ENCODE measurements around the gene SLX9. TPM values are rescaled to one million over a fixed set of nuclear protein-coding genes. Genes with fewer than 3 reads are reported as not detected.

The SLX9 gene
- total RNA-seq, 6 donors from 2014 or later: 5.5 to 34.6 (median 22.8) TPM

GRCh38 chr21:44919111-44919912 is 20.5 kb upstream of the SLX9 start:
- peak; percentile 61 to 87 for DNase-seq
- peak overlapping the region in 3 of 4 donors; percentile 38 to 62 (median 56) for H3K4me3 ChIP-seq
- H3K27me3 ChIP-seq: peaks cover 0 to 7% (median 0%) of the 10 kb centered on the region in 4 donors
- no peak for TF ChIP-seq CTCF (IDR thresholded peaks at IDR 0.05)
- no peak for TF ChIP-seq EP300 (IDR thresholded peaks at IDR 0.05)
- no peak for TF ChIP-seq POLR2A (IDR thresholded peaks at IDR 0.05)
- no peak for TF ChIP-seq POLR2AphosphoS5 (IDR thresholded peaks at IDR 0.05)
- H3K36me3 ChIP-seq: no peaks in the 10 kb centered on the region
- ATAC-seq (ENCODE audit: low FRiP score in 2 of 2): peak in 1 of 2 donors; percentile 20
- H3K4me1 ChIP-seq: peaks cover 3 to 40% (median 37%) of the 10 kb centered on the region in 4 donors
- H3K9me3 ChIP-seq: no peaks in the 10 kb centered on the region
- 34 to 54% methylated on average over 9 to 17 of the region's 26 CpGs for WGBS, 2 donors
- peak overlapping the region in 3 of 4 donors; percentile 62 to 87 (median 82) for H3K27ac ChIP-seq

GRCh38 chr21:44919913-44920693 is 19.7 kb upstream of the SLX9 start:
- peak overlapping the region in 3 of 4 donors; percentile 38 to 62 (median 56) for H3K4me3 ChIP-seq
- H3K36me3 ChIP-seq: no peaks in the 10 kb centered on the region
- H3K9me3 ChIP-seq: no peaks in the 10 kb centered on the region
- peak overlapping the region; percentile 62 to 87 (median 81) for H3K27ac ChIP-seq
- DNase-seq (no peak), ATAC-seq (ENCODE audit: low FRiP score in 2 of 2) (peak; percentile 26 to 30)
- H3K4me1 ChIP-seq: peaks cover 10 to 41% (median 40%) of the 10 kb centered on the region in 4 donors
- WGBS, 2 donors: 61 to 78% methylated on average over 14 to 28 of the region's 28 CpGs
- TF ChIP-seq POLR2A (IDR thresholded peaks at IDR 0.05): no peak
- TF ChIP-seq CTCF (IDR thresholded peaks at IDR 0.05): no peak
- TF ChIP-seq POLR2AphosphoS5 (IDR thresholded peaks at IDR 0.05): no peak
- peaks cover 0 to 7% (median 0%) of the 10 kb centered on the region in 4 donors for H3K27me3 ChIP-seq

GRCh38 chr21:44920694-44921604 is 18.9 kb upstream of the SLX9 start, which contains the start of gene ITGB2:
Gene ITGB2, minus strand, starts transcription at chr21:44920899. Its CDS starts 10,117 bp downstream, at chr21:44910782.
- H3K27me3 ChIP-seq: peaks cover 0 to 7% (median 0%) of the 10 kb centered on the region in 4 donors
- H3K27ac ChIP-seq: peak within 1 kb of the TSS; percentile 62 to 87 (median 81)
- no peaks in the 10 kb centered on the region for H3K9me3 ChIP-seq
- ATAC-seq (ENCODE audit: low FRiP score in 2 of 2): peak; percentile 71 to 76
- H3K4me3 ChIP-seq: peak within 1 kb of the TSS in 3 of 4 donors; percentile 38 to 62 (median 56)
- H3K36me3 ChIP-seq: no peaks in the 10 kb centered on the region
- peak in 1 of 2 donors; percentile 65 for TF ChIP-seq POLR2AphosphoS5 (IDR thresholded peaks at IDR 0.05)
- peak in 1 of 4 donors; percentile 52 for TF ChIP-seq POLR2A (IDR thresholded peaks at IDR 0.05)
- no peak for TF ChIP-seq CTCF (IDR thresholded peaks at IDR 0.05)
- peaks cover 16 to 49% (median 45%) of the 10 kb centered on the region in 4 donors for H3K4me1 ChIP-seq
- DNase-seq: peak in 1 of 2 donors; percentile 89
- WGBS, 2 donors: 52 to 64% methylated on average over 17 to 27 of the region's 29 CpGs

GRCh38 chr21:44921928-44922327 is 17.9 kb upstream of the SLX9 start:
- TF ChIP-seq POLR2AphosphoS5 (IDR thresholded peaks at IDR 0.05): no peak
- no peak for ATAC-seq (ENCODE audit: low FRiP score in 2 of 2)
- WGBS, 2 donors: 60 to 76% methylated on average over 5 of the region's 5 CpGs

More at GRCh38 chr21:44921928-44922327, 17.9 kb upstream of the SLX9 start:
- no peaks in the 10 kb centered on the region for H3K9me3 ChIP-seq
- H3K4me1 ChIP-seq: peaks cover 21 to 52% (median 48%) of the 10 kb centered on the region in 4 donors
- no peak overlapping the region for H3K4me3 ChIP-seq
- peaks cover 0 to 7% (median 0%) of the 10 kb centered on the region in 4 donors for H3K27me3 ChIP-seq
- H3K27ac ChIP-seq: peak overlapping the region in 2 of 4 donors; percentile 49 to 82
- DNase-seq: no peak
- H3K36me3 ChIP-seq: no peaks in the 10 kb centered on the region
